ENCODE data around the gene MX1.

The MX1 gene

GRCh38 chr21:41443562-41443961, 17.5 kb downstream of the MX1 start:
- Histone ChIP-seq H3K27ac (replicated peaks) (no peak overlapping the region), H3K27me3 (ENCODE audit: insufficient read depth, poor library complexity, severe bottlenecking) (no peaks in the 10 kb centered on the region), H3K4me3 (replicated peaks; ENCODE audit: insufficient read depth, low read length) (no peak overlapping the region)
- TF ChIP-seq SPI1 (IDR thresholded peaks at IDR 0.05; ENCODE audit: borderline replicate concordance, low read depth): no peak
- no peak for TF ChIP-seq CTCF (IDR thresholded peaks at IDR 0.05; ENCODE audit: insufficient read depth, low read length)
- no peak for TF ChIP-seq GABPA (IDR thresholded peaks at IDR 0.05; ENCODE audit: low read depth)
- no peak for TF ChIP-seq REST (IDR thresholded peaks at IDR 0.05; ENCODE audit: insufficient replicate concordance, low read depth)
- TF ChIP-seq POLR2AphosphoS5 (IDR thresholded peaks at IDR 0.05; ENCODE audit: low read depth): no peak
- DNase-seq (ENCODE audit: low read depth in 1 of 2, low spot score in 1 of 2): no peak

DNA sequence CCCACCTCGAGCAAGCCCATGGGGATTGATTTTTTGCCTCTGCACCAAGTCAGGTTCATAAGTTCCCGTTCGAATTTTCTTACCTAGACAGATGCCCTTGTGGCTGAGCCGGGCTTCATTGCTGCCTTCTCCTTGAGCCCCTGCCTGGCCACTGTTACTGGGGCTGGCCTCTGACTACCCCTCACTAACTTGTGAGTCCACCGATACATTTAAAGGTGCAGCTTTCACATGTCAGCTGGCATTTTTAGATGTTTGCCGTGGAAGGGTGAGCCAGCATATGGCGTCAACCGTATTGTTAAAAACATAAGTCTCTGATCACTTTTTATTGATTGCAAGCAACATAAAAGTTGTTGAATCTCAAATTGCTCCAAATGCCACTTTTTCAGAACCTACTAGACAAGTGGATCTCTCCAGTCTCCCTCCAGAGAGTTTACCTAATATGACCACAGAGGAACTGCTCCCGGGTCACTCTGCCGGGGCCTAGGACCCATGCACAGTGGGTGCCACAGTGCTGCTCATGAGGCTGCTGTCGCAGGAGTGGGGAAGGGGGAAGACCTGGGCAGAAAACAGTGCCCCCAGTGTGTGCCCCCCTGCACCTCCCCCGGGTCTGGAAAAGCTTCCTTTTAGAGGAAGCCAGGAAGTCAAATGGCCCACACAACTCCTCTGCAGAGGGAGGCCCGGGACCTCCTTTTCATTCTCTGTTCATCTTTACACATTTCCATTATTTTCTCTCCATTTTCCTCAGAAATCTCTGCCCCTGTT, 18.8 kb downstream of the MX1 start:
- no peak for DNase-seq (ENCODE audit: low read depth in 1 of 2, low spot score in 1 of 2)
- Histone ChIP-seq H3K27me3 (ENCODE audit: insufficient read depth, poor library complexity, severe bottlenecking) (no peaks in the 10 kb centered on the region), H3K4me3 (replicated peaks; ENCODE audit: insufficient read depth, low read length) (no peak overlapping the region), H3K27ac (replicated peaks) (no peak overlapping the region)
- TF ChIP-seq GABPA (IDR thresholded peaks at IDR 0.05; ENCODE audit: low read depth): no peak
- TF ChIP-seq CTCF (IDR thresholded peaks at IDR 0.05; ENCODE audit: insufficient read depth, low read length): no peak
- no peak for TF ChIP-seq POLR2AphosphoS5 (IDR thresholded peaks at IDR 0.05; ENCODE audit: low read depth)
- no peak for TF ChIP-seq REST (IDR thresholded peaks at IDR 0.05; ENCODE audit: insufficient replicate concordance, low read depth)

- TF ChIP-seq GABPA (IDR thresholded peaks at IDR 0.05; ENCODE audit: low read depth) (no peak), CTCF (IDR thresholded peaks at IDR 0.05; ENCODE audit: insufficient read depth, low read length) (no peak), POLR2AphosphoS5 (IDR thresholded peaks at IDR 0.05; ENCODE audit: low read depth) (no peak), REST (IDR thresholded peaks at IDR 0.05; ENCODE audit: insufficient replicate concordance, low read depth) (no peak), SPI1 (IDR thresholded peaks at IDR 0.05; ENCODE audit: borderline replicate concordance, low read depth) (no peak)
- no peak for DNase-seq (ENCODE audit: low read depth in 1 of 2, low spot score in 1 of 2)
- Histone ChIP-seq H3K27ac (replicated peaks) (no peak overlapping the region), H3K27me3 (ENCODE audit: insufficient read depth, poor library complexity, severe bottlenecking) (no peaks in the 10 kb centered on the region), H3K4me3 (replicated peaks; ENCODE audit: insufficient read depth, low read length) (no peak overlapping the region)
Observed at GRCh38 chr21:41445465-41445862, 19.4 kb downstream of the MX1 start.
